K562 (cell line): ENCODE data around the gene PRKG1. TPM values are rescaled to one million over a fixed set of nuclear protein-coding genes. Genes with fewer than 3 reads are reported as not detected.

ENCODE experiments used
- ATAC-seq: fragments of 200-7000 bp; cut with Tn5 transposase; 3 replicates; pipeline ENCODE4 v1.9.1; 2020; ENCODE audit warnings: moderate library complexity
- BruUV-seq: library from RNA; stranded (reverse); fragments of 400-500 nt; replicated peaks from 2 replicates; lab custom pipeline; 2021; lab: Mats Ljungman, UMichigan
- CTCF ChIA-PET: fragments of 300-600 bp; formaldehyde crosslinking; extraction: SDS; loops from one replicate; lab custom pipeline; 2021; ENCODE audit warnings: low intra/inter-chr PET ratio; lab: Yijun Ruan, JAX
- POLR2A ChIA-PET: fragments of 300-600, 350-650 bp; sonication (Branson Sonifier 250); formaldehyde crosslinking; extraction: SDS; loops from one replicate; lab custom pipeline; 2021; ENCODE audit warnings: antibody characterized with exemption, inconsistent platforms; lab: Yijun Ruan, JAX
- DNase-seq, 4 experiments: peaks; one replicate each; pipeline versions ENCODE4 v3.0.0 to v3.0.0-alpha.2; 2011 to 2018; ENCODE audit warnings: low spot score in 3 of 4, mixed read lengths in 3 of 4; ENCODE audit errors: extremely low read depth in 1 of 4
- FAIRE-seq: peaks from 2 replicates; lab custom pipeline; 2011; peaks lifted over from hg19 to GRCh38; lab: Jason Lieb, UNC
- H2AFZ ChIP-seq: 2 replicates; pipeline ENCODE4 v1.6.0; 2011; ENCODE audit warnings: low read depth, low read length, control low read depth, inconsistent platforms
- H3K27ac ChIP-seq: fragments of 200-600 bp; 3 replicates; pipeline ENCODE4 v1.8.0; 2011; ENCODE audit warnings: low read depth, mild to moderate bottlenecking, control low read depth, inconsistent platforms, low read length, moderate library complexity, mixed read lengths; ENCODE audit errors: extremely low read depth
- H3K27me3 ChIP-seq, 2 experiments: fragments of 300-600 bp in 1 of 2; 2 replicates in 1 of 2; 3 replicates in 1 of 2; pipeline versions ENCODE4 v1.6.0 to v1.8.0; 2011; ENCODE audit warnings: inconsistent platforms in 2 of 2, low read length in 2 of 2, mild to moderate bottlenecking in 1 of 2, mixed read lengths in 1 of 2, moderate library complexity in 1 of 2; ENCODE audit not compliant: control insufficient read depth in 2 of 2, insufficient read depth in 2 of 2
- H3K36me3 ChIP-seq: fragments of 300-600 bp; 3 replicates; pipeline ENCODE4 v1.8.0; 2011; ENCODE audit warnings: mild to moderate bottlenecking, low read length, inconsistent platforms; ENCODE audit not compliant: control insufficient read depth, insufficient read depth
- H3K4me1 ChIP-seq, 2 experiments: fragments of 200-600 bp in 1 of 2; replicated peaks in 1 of 2; 2 replicates in 1 of 2; 3 replicates in 1 of 2; pipeline versions ENCODE4 v1.5.1 to v1.8.0; 2011; ENCODE audit warnings: inconsistent platforms in 2 of 2, low read length in 2 of 2, mild to moderate bottlenecking in 1 of 2, mixed read lengths in 1 of 2, moderate library complexity in 1 of 2; ENCODE audit not compliant: control insufficient read depth in 2 of 2, insufficient read depth in 2 of 2
- H3K4me2 ChIP-seq: 2 replicates; pipeline ENCODE4 v1.6.1; 2011; ENCODE audit warnings: low read length, control low read depth, inconsistent platforms, mixed read lengths; ENCODE audit not compliant: insufficient read depth
- H3K4me3 ChIP-seq: fragments of 200-600 bp; sonication (generic), shearing (Covaris generic); 2 replicates; pipeline ENCODE4 v1.5.1; 2016; ENCODE audit warnings: control low read depth, inconsistent platforms
- H3K79me2 ChIP-seq: fragments of 200-600 bp; 3 replicates; pipeline ENCODE4 v1.8.0; 2011; ENCODE audit warnings: low read length, inconsistent platforms; ENCODE audit not compliant: control insufficient read depth, insufficient read depth
- H3K9ac ChIP-seq, 2 experiments: 2 replicates each; pipeline versions ENCODE4 v1.6.0 to v1.6.1; 2011; ENCODE audit warnings: low read depth in 2 of 2, low read length in 2 of 2, control low read depth in 1 of 2, inconsistent platforms in 1 of 2, mild to moderate bottlenecking in 1 of 2, mixed read lengths in 1 of 2; ENCODE audit not compliant: insufficient read depth in 1 of 2
- H3K9me1 ChIP-seq: one replicate; pipeline ENCODE4 v1.6.0; 2011; ENCODE audit warnings: inconsistent platforms, mild to moderate bottlenecking, low read length, moderate library complexity; ENCODE audit not compliant: control insufficient read depth, insufficient read depth
- H3K9me3 ChIP-seq: replicated peaks from 2 replicates; pipeline ENCODE4 v1.5.1; 2011; ENCODE audit warnings: low read depth, low read length, inconsistent platforms; ENCODE audit not compliant: control insufficient read depth, insufficient read depth
- H4K20me1 ChIP-seq: replicated peaks from 2 replicates; pipeline ENCODE4 v1.6.1; 2011; ENCODE audit warnings: low read length, inconsistent platforms, mixed read lengths; ENCODE audit not compliant: control insufficient read depth, insufficient read depth
- CHD7 ChIP-seq: fragments of 200-600 bp; sonication (generic); IDR thresholded peaks from one replicate; pipeline ENCODE4 v1.6.1; 2012; ENCODE audit warnings: mild to moderate bottlenecking, low read depth, low read length, inconsistent platforms
- HMGXB4 ChIP-seq: sonication (generic); formaldehyde crosslinking; IDR thresholded peaks from 2 replicates; pipeline ENCODE4 v1.8.1; 2023; ENCODE audit warnings: mild to moderate bottlenecking, missing genetic modification reagents
- KDM5B ChIP-seq: fragments of 200-600 bp; sonication (generic); IDR thresholded peaks from 2 replicates; pipeline ENCODE4 v1.6.1; 2012; ENCODE audit warnings: low read depth, mild to moderate bottlenecking, moderate library complexity, low read length, control low read depth, inconsistent platforms; ENCODE audit not compliant: insufficient replicate concordance
- PYGO2 ChIP-seq: fragments of 450-650 bp; IDR thresholded peaks from 2 replicates; pipeline ENCODE4 v1.6.1; 2016; ENCODE audit warnings: mild to moderate bottlenecking, missing genetic modification characterization, moderate library complexity, missing compliant biosample characterization
- THRB ChIP-seq: fragments of 450-650 bp; formaldehyde crosslinking; conservative IDR thresholded peaks from 2 replicates; pipeline ENCODE4 v1.4.0; 2022; ENCODE audit warnings: mild to moderate bottlenecking, missing genetic modification characterization
- ZKSCAN1 ChIP-seq: fragments of 150-350 bp; IDR thresholded peaks from 2 replicates; pipeline ENCODE4 v1.6.1; 2016; ENCODE audit warnings: low read depth, low read length
- WGBS: fragments of 100-300 bp; shearing (Covaris generic); methylation state at CpG from one replicate; pipeline ENCODE4 v1.1.6; 2016; ENCODE audit warnings: low coverage, mixed read lengths; ENCODE audit not compliant: insufficient coverage; ENCODE audit errors: missing lambda C conversion rate; 5-methylcytosine and 5-hydroxymethylcytosine counted together
- in situ Hi-C: fragments of 300-500 bp; cut with MboI; formaldehyde crosslinking; loops from 4 replicates; pipeline ENCODE4 v1.15.0; 2018; ENCODE audit warnings: inconsistent platforms, mixed read lengths
- intact Hi-C: fragments of 100-400 bp; cut with micrococcal nuclease; formaldehyde crosslinking; loops from 2 replicates; pipeline ENCODE4 v1.14.2; 2022
- polyA plus RNA-seq, 8 experiments: library from polyadenylated mRNA; depleted of rRNA in 4 of 8; stranded (reverse) in 5 of 8; unstranded in 3 of 8; fragments of >200 nt; fragmentation: Nextera tagmentation in 2 of 8; fragmentation: Illumina TruSeq in 1 of 8; extraction: Ambion mirVana in 2 of 8; extraction: Trizol in 1 of 8; gene quantifications; 2 replicates each; pipeline versions ENCODE4 v1.2.1 to v1.2.3, GENCODE V29; 2011 to 2014; ENCODE audit warnings: inconsistent platforms in 1 of 8, missing spikeins in 1 of 8
- total RNA-seq, 7 experiments: library from RNA; depleted of rRNA in 6 of 7; stranded (reverse); fragments of >200 nt in 6 of 7; fragmentation: Illumina TruSeq in 2 of 7; extraction: Trizol in 2 of 7; gene quantifications; 2 replicates each; pipeline versions ENCODE4 v1.2.1 to v1.2.3, GENCODE V29; 2011 to 2021; ENCODE audit warnings: low replicate concordance in 1 of 7

Gene PRKG1
- total and polyA plus RNA-seq, 9 of the 15 experiments (the other 6 are each of a cell fraction or from before 2014, with no cell fraction given) = 0.22 TPM; not detected in 8

- H3K9ac ChIP-seq = no peak overlapping the region
- no peak for ATAC-seq
- FAIRE-seq = no peak
- no peaks in the 10 kb centered on the region for H3K9me1 ChIP-seq
- in situ Hi-C loops = no loop called here
- no peaks in the 10 kb centered on the region for H3K27me3 ChIP-seq
- H3K27ac ChIP-seq = no peak overlapping the region
- no peaks in the 10 kb centered on the region for H3K4me1 ChIP-seq
- no TSS peak for BruUV-seq
- ChIA-PET CTCF (no interaction called here), POLR2A (no interaction called here)
- H3K79me2 ChIP-seq = no peaks in the 10 kb centered on the region
- H3K4me2 ChIP-seq = no peak overlapping the region
- no peak overlapping the region for H3K4me3 ChIP-seq
- intact Hi-C loops = no loop called here
- H3K36me3 ChIP-seq = no peaks in the 10 kb centered on the region
- no peak for DNase-seq
- 6% methylated on average over 2 of the region's 2 CpGs for WGBS
- H3K9me3 ChIP-seq = no peaks in the 10 kb centered on the region
- no peaks in the 10 kb centered on the region for H4K20me1 ChIP-seq
- H2AFZ ChIP-seq = no peak overlapping the region
- TF ChIP-seq HMGXB4 (no peak), PYGO2 (no peak), ZKSCAN1 (no peak), CHD7 (no peak), KDM5B (no peak), THRB (CRISPR knock-in tag) (no peak)
These were observed 323.4 kb downstream of the PRKG1 start for GRCh38 chr10:51397695-51398094.
